HG02970 (cell line): Measurements from ENCODE around the gene MYH13.

Experiments
- ATAC-seq: cut with Tn5 transposase; IDR thresholded peaks from one replicate; pipeline ENCODE4 v1.9.1; 2021; ENCODE audit warnings: mild to moderate bottlenecking, moderate library complexity, moderate number of reproducible peaks; ENCODE audit not compliant: unreplicated experiment, low FRiP score

The MYH13 gene

GRCh38 chr17:10262451-10262850 lies 110.4 kb downstream of the MYH13 start:
- ATAC-seq = no peak

GRCh38 chr17:10261098-10261497 lies 111.7 kb downstream of the MYH13 start:
- ATAC-seq = no peak

- ATAC-seq = no peak
Measured at GRCh38 chr17:10251212-10251948, 121.4 kb downstream of the MYH13 start.
